SK-N-SH (cell line): ENCODE data around the gene PDLIM5. TPM values are rescaled to one million over a fixed set of nuclear protein-coding genes. Genes with fewer than 3 reads are reported as not detected.

Experiments used
- CTCF ChIA-PET: fragments of 300-600, 350-600 bp; formaldehyde crosslinking; extraction: SDS; loops from one replicate; lab custom pipeline; 2021; lab: Yijun Ruan, JAX
- POLR2A ChIA-PET: fragments of 350-600 bp; sonication (Branson Sonifier 250); formaldehyde crosslinking; extraction: SDS; loops from one replicate; lab custom pipeline; 2020; ENCODE audit warnings: antibody characterized with exemption, inconsistent platforms; lab: Yijun Ruan, JAX
- DNase-seq: peaks from one replicate; pipeline ENCODE4 v3.0.0; 2012
- H2AFZ ChIP-seq: fragments of 200-600 bp; sonication (generic); 2 replicates; pipeline ENCODE4 v1.8.1; 2016; ENCODE audit warnings: antibody characterized with exemption, mild to moderate bottlenecking, low read depth
- H3F3A ChIP-seq: fragments of 200-600 bp; sonication (generic); replicated peaks from 2 replicates; pipeline ENCODE3; 2016; ENCODE audit warnings: antibody characterized with exemption, mild to moderate bottlenecking; ENCODE audit not compliant: insufficient read depth
- H3K27ac ChIP-seq, 2 experiments: fragments of 200-500 bp in 1 of 2; fragments of 200-600 bp in 1 of 2; sonication (Bioruptor generic) in 1 of 2; sonication (generic), shearing (Covaris generic) in 1 of 2; 2 replicates each; pipeline versions ENCODE4 v1.5.1 to v1.6.1; 2014 to 2016; ENCODE audit warnings: low read depth in 2 of 2, inconsistent platforms in 1 of 2, low read length in 1 of 2, mild to moderate bottlenecking in 1 of 2, mixed read lengths in 1 of 2
- H3K27me3 ChIP-seq: fragments of 200-600 bp; sonication (generic), shearing (Covaris generic); 2 replicates; pipeline ENCODE4 v1.6.1; 2016; ENCODE audit warnings: mixed run types; ENCODE audit not compliant: insufficient read depth
- H3K36me3 ChIP-seq, 2 experiments: fragments of 200-500 bp in 1 of 2; fragments of 200-600 bp in 1 of 2; sonication (Bioruptor generic) in 1 of 2; sonication (generic) in 1 of 2; replicated peaks in 1 of 2; 2 replicates each; pipeline versions ENCODE3 to v1.5.1; 2014 to 2016; ENCODE audit warnings: low read length in 1 of 2, mild to moderate bottlenecking in 1 of 2; ENCODE audit not compliant: insufficient read depth in 2 of 2, control insufficient read depth in 1 of 2
- H3K4me1 ChIP-seq, 2 experiments: fragments of 200-500 bp in 1 of 2; fragments of 200-600 bp in 1 of 2; sonication (Bioruptor generic) in 1 of 2; sonication (generic), shearing (Covaris generic) in 1 of 2; 2 replicates each; pipeline versions ENCODE4 v1.5.1 to v1.6.1; 2014 to 2016; ENCODE audit warnings: low read depth in 1 of 2, low read length in 1 of 2, mixed run types in 1 of 2; ENCODE audit not compliant: insufficient read depth in 2 of 2, control insufficient read depth in 1 of 2
- H3K4me2 ChIP-seq: fragments of 200-600 bp; sonication (generic), shearing (Covaris generic); 2 replicates; pipeline ENCODE4 v1.6.1; 2017; ENCODE audit warnings: mixed run types
- H3K4me3 ChIP-seq, 2 experiments: fragments of 200-500 bp in 1 of 2; fragments of 200-600 bp in 1 of 2; sonication (Bioruptor generic) in 1 of 2; sonication (generic), shearing (Covaris generic) in 1 of 2; 2 replicates each; pipeline versions ENCODE4 v1.5.1 to v1.8.1; 2014 to 2016; ENCODE audit warnings: low read depth in 2 of 2, inconsistent platforms in 1 of 2, low read length in 1 of 2, mild to moderate bottlenecking in 1 of 2, mixed read lengths in 1 of 2, moderate library complexity in 1 of 2
- H3K79me2 ChIP-seq: fragments of 200-600 bp; sonication (generic); 2 replicates; pipeline ENCODE4 v1.8.1; 2017; ENCODE audit warnings: mild to moderate bottlenecking; ENCODE audit not compliant: insufficient read depth
- H3K9ac ChIP-seq: fragments of 200-600 bp; sonication (generic); 2 replicates; pipeline ENCODE4 v1.6.1; 2017; ENCODE audit warnings: mixed run types
- H3K9me2 ChIP-seq: fragments of 200-600 bp; sonication (generic); 2 replicates; pipeline ENCODE4 v1.6.1; 2017; ENCODE audit warnings: mixed run types
- H3K9me3 ChIP-seq: fragments of 200-600 bp; sonication (generic); 2 replicates; pipeline ENCODE4 v1.6.1; 2017; ENCODE audit warnings: mixed run types, mild to moderate bottlenecking, moderate library complexity
- H4K20me1 ChIP-seq: fragments of 200-600 bp; sonication (generic); 2 replicates; pipeline ENCODE4 v1.6.1; 2017; ENCODE audit warnings: mild to moderate bottlenecking, mixed run types; ENCODE audit not compliant: insufficient read depth
- CTCF ChIP-seq: fragments of 200-600 bp; sonication (generic); IDR thresholded peaks from 2 replicates; pipeline ENCODE4 v1.6.1; 2017; ENCODE audit warnings: antibody characterized with exemption, mild to moderate bottlenecking, moderate library complexity
- ELF1 ChIP-seq: IDR thresholded peaks from 2 replicates; pipeline ENCODE4 v1.4.0; 2012
- FOXM1 ChIP-seq: IDR thresholded peaks from 2 replicates; pipeline ENCODE4 v1.4.0; 2012; ENCODE audit warnings: low read depth, mild to moderate bottlenecking
- JUND ChIP-seq: IDR thresholded peaks from 2 replicates; pipeline ENCODE4 v1.4.0; 2012
- MAX ChIP-seq: IDR thresholded peaks from 2 replicates; pipeline ENCODE4 v1.4.0; 2012; ENCODE audit warnings: low read depth
- MEF2A ChIP-seq: IDR thresholded peaks from 2 replicates; pipeline ENCODE4 v1.4.0; 2012; ENCODE audit warnings: low read depth, borderline replicate concordance
- NFIC ChIP-seq: IDR thresholded peaks from 2 replicates; pipeline ENCODE4 v1.4.0; 2012; ENCODE audit warnings: borderline replicate concordance
- NRF1 ChIP-seq: IDR thresholded peaks from 2 replicates; pipeline ENCODE4 v1.6.1; 2012; ENCODE audit warnings: low read depth, mild to moderate bottlenecking, low read length
- POLR2AphosphoS5 ChIP-seq: IDR thresholded peaks from 2 replicates; pipeline ENCODE4 v1.6.1; 2012; ENCODE audit warnings: low read depth, low read length
- SIN3A ChIP-seq: IDR thresholded peaks from 2 replicates; pipeline ENCODE4 v1.6.1; 2012; ENCODE audit warnings: low read depth, mild to moderate bottlenecking, low read length, moderate library complexity, borderline replicate concordance
- TEAD4 ChIP-seq: IDR thresholded peaks from 2 replicates; pipeline ENCODE4 v1.4.0; 2012; ENCODE audit warnings: mild to moderate bottlenecking, borderline replicate concordance; ENCODE audit not compliant: insufficient read depth
- USF1 ChIP-seq: IDR thresholded peaks from 2 replicates; pipeline ENCODE4 v1.4.0; 2012; ENCODE audit warnings: low read depth, borderline replicate concordance
- WGBS: methylation state at CpG from one replicate; pipeline ENCODE4 v1.1.6; 2017; ENCODE audit warnings: low lambda C conversion rate; 5-methylcytosine and 5-hydroxymethylcytosine counted together
- polyA plus RNA-seq, 3 experiments: library from polyadenylated mRNA; depleted of rRNA; stranded (reverse); fragments of >200 nt; gene quantifications; 2 replicates each; pipeline ENCODE4 v1.2.3, GENCODE V29; 2012

The PDLIM5 gene
- polyA plus RNA-seq, 1 of the 3 experiments (the other 2 are of a cell fraction): 36.7 TPM

GRCh38 chr4:94435874-94436273 is 15.9 kb upstream of the PDLIM5 start:
- Histone ChIP-seq H4K20me1 (no peaks in the 10 kb centered on the region), H3K9me3 (no peaks in the 10 kb centered on the region), H3K9me2 (no peaks in the 10 kb centered on the region), H3K79me2 (no peaks in the 10 kb centered on the region), H2AFZ (no peak overlapping the region), H3F3A (no peaks in the 10 kb centered on the region), H3K9ac (no peak overlapping the region), H3K4me1 (no peaks in the 10 kb centered on the region), H3K27ac (no peak overlapping the region), H3K4me3 (no peak overlapping the region), H3K4me2 (no peak overlapping the region), H3K36me3 (no peaks in the 10 kb centered on the region), H3K27me3 (no peaks in the 10 kb centered on the region)
- DNase-seq: no peak
- 57% methylated on average over 2 of the region's 2 CpGs for WGBS
- CTCF ChIA-PET: no interaction called here
- TF ChIP-seq TEAD4: no peak
- TF ChIP-seq JUND: no peak
- TF ChIP-seq FOXM1: no peak
- TF ChIP-seq MEF2A: no peak
- POLR2A ChIA-PET: no interaction called here

GRCh38 chr4:94436512-94436911 is 15.2 kb upstream of the PDLIM5 start:
- H3K36me3 ChIP-seq: no peaks in the 10 kb centered on the region
- no peak overlapping the region for H3K9ac ChIP-seq
- H3K9me2 ChIP-seq: no peaks in the 10 kb centered on the region
- no peaks in the 10 kb centered on the region for H4K20me1 ChIP-seq
- DNase-seq: no peak
- TF ChIP-seq JUND: no peak
- TF ChIP-seq CTCF: no peak
- no peak for TF ChIP-seq ELF1
- TF ChIP-seq SIN3A: no peak
- no peak for TF ChIP-seq TEAD4
- no peak for TF ChIP-seq USF1
- TF ChIP-seq POLR2AphosphoS5: no peak
- TF ChIP-seq NFIC: no peak
- no peak for TF ChIP-seq MAX
- no peak for TF ChIP-seq NRF1
- WGBS: 90% methylated on average over 1 of the region's 1 CpG
- H3K9me3 ChIP-seq: no peaks in the 10 kb centered on the region
- no peaks in the 10 kb centered on the region for H3K79me2 ChIP-seq
- H3K27me3 ChIP-seq: no peaks in the 10 kb centered on the region
- ChIA-PET POLR2A (no interaction called here), CTCF (no interaction called here)
- no peak overlapping the region for H3K4me3 ChIP-seq
- H3K4me2 ChIP-seq: no peak overlapping the region
- H3K27ac ChIP-seq: no peak overlapping the region
- H3F3A ChIP-seq: no peaks in the 10 kb centered on the region
- no peaks in the 10 kb centered on the region for H3K4me1 ChIP-seq
- no peak overlapping the region for H2AFZ ChIP-seq
